GM18517 (cell line): ENCODE data around the gene MBOAT7.
A peak's percentile ranks its signal among the peaks of the same experiment; 100 is the strongest.
"Not testable (repeated sequence)": the region's sequence is repeated elsewhere in the genome, so short reads cannot be mapped to it uniquely, and the experiment has no call there.

Source experiments
- ATAC-seq: cut with Tn5 transposase; IDR thresholded peaks from one replicate; pipeline ENCODE4 v1.9.1; 2021; ENCODE audit warnings: mild to moderate bottlenecking, moderate library complexity; ENCODE audit not compliant: unreplicated experiment

MBOAT7 gene

GRCh38 chr19:54190503-54191010 is 1.2 kb upstream of the MBOAT7 start:
- ATAC-seq = peak; percentile 49

GRCh38 chr19:54189735-54190502 is 539 bp upstream of the MBOAT7 start:
- ATAC-seq = peak; percentile 62

DNA sequence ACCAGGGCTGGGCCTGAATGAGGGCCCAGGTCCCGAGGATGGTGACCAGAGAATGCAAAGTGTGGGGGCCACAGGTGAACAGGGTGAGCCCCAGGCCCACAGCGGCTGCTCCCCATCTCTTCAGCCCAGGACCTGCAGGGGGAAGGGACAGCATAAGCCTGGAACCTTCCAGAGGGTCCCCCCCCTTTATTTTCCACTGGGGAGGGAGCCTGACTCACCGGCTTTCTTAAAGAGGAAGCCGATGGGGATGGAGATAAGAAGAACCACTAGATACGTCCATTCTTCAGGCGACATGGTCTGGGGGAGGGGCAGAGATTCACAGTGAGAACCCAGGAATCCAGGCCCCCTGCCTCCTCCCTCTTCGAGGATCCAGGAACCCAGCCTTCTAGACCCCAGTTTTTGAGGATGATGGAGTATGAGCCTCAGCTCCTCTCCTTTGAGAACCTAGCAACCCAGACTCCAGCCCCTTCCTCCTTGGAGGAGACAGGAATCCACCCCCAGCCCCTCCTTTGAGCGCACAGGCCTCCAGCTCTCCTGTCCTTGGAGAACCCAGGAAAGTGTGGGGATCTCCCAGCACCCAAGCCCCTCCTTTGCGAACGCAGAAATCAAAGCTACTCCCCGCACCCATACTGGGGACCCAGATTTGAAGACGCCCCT is 1.0 kb downstream of the MBOAT7 start:
- ATAC-seq = no peak

- no peak for ATAC-seq
Observed at GRCh38 chr19:54186934-54187381, 2.4 kb downstream of the MBOAT7 start.

- ATAC-seq = no peak
Observed at GRCh38 chr19:54186351-54186750, 3.0 kb downstream of the MBOAT7 start.

- ATAC-seq = no peak
Observed at GRCh38 chr19:54183431-54183830, 5.9 kb downstream of the MBOAT7 start.

- not testable (repeated sequence) for ATAC-seq
Observed at GRCh38 chr19:54181894-54182293, 7.5 kb downstream of the MBOAT7 start.

DNA sequence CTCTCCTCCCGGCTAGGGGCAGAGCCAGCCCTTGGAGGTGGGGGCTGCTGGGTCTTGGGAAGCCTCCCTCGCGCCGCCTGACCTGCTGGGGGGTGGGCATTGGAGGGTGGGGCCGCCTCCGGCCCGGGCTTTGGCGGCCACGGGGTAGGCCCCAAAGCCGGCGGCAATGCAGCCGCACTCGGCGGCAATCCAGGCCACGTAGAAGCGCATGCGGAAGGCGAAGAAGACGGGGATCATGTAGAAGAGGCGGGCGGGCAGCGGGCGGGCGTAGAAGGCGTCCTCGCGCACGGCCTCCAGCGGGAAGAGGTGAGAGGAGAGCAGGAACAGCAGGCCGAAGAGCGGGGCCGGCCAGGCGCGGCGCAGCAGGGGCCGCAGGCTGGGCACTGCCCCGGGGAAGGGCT is 8.7 kb downstream of the MBOAT7 start:
- ATAC-seq = no peak

GRCh38 chr19:54179921-54180461 is 9.4 kb downstream of the MBOAT7 start:
- no peak for ATAC-seq

DNA sequence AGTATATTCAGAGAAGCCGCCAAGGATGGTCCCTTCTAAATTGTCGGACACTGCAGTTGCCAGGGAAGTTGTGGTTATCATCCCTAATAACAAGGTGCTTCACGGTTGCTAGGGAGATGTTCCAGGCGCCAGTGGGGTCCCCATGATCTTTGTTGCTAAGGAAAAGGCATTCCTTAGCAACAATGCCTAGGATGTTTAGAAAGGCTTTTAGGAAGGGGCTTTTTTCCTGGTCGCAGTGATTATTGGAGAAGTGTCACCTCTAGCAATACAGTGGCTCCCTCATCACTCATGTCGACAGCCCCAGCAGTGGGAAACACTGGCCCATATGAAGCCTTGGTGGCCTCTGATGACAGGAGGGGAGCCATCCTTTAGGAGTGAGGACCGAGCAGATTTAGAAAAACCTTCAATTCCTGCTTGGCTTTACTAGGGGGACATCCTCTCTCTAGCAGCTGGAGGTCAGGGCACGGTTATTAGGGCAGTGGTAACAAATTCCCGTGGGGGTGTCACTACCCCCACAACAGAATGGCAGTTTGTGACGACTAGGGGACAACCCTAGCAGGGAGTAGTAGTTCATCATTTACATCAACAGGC is 10.0 kb downstream of the MBOAT7 start:
- no peak for ATAC-seq

DNA sequence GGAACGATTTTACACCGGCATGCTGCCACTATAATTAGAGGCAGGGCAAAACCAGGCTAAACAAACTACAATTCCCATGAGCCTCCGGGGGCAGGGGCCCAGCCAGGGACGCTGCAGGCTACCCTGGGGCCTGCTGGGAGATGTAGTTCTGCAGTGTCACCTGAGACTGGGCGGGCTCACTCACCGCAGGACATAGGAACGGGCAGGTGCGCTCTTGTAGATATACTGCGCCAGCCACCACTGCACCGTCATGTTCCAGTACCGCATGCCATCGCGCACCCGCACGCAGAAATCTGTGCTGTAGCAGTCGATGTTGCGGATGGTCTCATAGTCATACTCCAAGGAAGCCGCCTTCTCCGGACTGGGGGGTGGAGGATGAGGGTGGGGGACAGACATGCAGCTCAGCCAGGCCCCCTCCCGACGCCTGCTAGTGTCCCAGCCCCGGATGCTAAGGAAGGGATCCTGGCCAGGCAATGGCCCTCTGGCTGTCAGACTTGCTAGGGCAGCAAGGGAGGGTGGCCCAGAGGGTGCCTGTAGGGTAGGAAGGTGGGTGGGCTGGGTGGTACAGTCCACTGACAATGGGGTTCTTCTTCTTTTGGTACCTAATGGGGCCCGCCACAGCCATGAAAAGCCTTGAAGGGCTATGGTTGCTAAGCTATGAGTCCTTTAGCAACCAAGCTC is 10.7 kb downstream of the MBOAT7 start:
- ATAC-seq = no peak

DNA sequence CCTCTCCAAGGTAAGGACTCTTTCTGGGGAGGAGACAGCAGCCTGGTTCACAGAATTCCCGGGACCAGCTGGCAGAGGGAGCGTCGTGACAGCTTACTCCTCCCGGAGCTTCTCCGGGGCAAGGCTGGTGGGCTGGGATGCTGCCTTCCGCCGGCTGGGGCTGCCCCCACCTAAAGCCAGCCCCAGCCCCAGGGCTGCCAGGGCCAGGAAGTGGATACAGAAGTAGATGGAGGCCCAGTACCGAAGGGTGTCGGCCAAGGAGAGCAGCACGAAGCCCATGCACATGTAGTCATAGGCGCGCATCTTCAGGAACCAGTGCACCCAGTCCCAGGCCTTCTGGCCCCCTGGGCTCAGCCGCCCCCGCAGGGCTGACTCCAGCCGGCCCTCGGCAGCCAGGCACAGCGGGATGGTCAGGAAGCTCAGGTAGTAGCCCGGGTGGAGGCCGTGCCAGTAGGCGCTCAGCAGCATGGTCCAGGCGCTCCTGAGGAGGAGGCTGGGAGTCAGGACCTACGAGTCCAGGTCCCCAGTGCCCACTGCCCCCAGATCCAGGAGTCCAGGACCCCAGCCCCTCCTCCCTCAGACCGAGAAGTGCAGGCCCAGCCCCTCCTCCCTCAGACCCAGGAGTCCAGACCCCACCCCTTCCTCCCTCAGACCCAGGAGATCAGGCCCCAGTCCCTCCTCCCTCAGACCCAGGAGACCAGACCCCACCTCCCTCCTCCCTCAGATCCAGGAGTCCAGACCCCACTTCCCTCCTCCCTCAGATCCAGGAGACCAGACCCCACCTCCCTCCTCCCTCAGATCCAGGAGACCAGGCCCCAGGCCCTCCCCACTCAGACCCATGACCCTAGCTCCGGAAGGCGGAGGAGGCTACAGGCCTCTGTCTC is 15.2 kb downstream of the MBOAT7 start:
- ATAC-seq = no peak

GRCh38 chr19:54173359-54173699 is 16.1 kb downstream of the MBOAT7 start:
- ATAC-seq = no peak

DNA sequence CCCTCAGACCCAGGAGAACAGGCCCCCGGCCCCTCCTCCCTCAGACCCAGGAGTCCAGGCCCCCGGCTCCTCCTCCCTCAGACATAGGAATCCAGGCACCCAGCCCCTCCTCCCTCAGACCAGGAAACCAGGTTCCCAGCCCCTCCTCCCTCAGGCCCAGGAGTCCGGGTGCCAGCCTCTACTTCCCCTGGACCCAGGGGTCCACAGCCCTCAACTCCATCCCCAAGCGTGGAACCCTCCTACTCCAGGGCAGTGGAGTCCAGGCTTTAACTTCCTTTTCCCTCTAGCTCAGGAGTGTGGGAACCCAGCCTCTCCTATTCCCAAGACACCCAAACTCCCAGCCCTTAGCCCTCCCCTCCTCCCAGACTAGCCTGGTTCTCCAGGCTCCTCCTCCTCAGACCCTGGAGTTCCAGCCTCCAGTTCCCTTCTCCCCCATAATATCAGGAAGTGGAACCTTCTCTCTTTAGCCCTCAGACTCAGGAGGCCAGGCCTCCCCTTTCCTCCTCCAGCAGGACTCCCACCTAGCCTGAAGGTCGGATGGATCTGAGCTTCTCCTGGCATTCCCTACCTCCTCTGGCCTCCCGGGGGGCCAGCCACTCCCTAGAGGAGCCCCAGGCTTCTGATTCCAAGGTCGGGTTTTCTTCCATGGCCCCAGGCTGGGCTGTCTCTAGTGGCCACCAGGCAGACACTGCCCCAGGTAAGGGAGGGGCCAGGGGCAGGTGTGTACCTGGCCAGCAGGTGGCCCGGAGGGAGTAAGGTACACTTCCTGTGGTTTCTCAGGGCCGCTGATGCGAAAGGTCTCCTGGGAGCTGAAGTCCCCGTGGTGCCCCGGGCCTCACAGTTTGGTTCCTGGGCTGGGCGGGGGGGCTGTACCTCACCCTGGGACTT is 16.7 kb downstream of the MBOAT7 start, which contains the start of gene TMC4:
Gene TMC4 (minus strand): TSS at position 690 of the 888 bp plus-strand sequence. CDS start 43 bp downstream, at position 647.
- ATAC-seq = no peak

DNA sequence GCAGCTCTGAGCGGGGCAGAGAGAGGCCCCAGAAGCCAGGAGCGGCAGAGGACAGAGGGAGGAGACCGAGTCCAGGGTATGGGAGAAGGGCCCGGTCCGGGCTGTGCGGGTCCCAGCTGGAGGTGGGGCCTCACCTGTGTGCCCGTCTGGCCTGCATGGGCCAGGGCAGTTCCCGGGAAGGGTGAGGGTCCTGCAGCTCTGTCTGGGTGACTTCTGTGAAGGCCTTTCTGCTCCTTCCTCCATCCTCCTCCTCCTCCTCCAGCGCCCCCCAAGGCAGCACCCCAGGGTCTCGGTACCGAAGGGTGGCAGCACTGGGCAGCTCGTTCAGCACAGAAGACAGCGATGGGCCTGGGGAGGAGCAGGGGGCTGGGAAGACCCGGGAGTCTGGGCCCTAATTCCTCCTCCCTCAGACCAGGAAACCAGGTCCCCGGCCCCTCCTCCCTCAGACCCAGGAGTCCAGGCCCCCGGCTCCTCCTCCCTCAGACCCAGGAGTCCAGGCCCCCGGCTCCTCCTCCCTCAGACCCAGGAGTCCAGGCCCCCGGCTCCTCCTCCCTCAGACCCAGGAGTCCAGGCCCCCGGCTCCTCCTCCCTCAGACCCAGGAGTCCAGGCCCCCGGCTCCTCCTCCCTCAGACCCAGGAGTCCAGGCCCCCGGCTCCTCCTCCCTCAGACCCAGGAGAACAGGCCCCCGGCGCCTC is 17.5 kb downstream of the MBOAT7 start:
- not testable (repeated sequence) for ATAC-seq

GRCh38 chr19:54169149-54169740 is 20.1 kb downstream of the MBOAT7 start:
- no peak for ATAC-seq

DNA sequence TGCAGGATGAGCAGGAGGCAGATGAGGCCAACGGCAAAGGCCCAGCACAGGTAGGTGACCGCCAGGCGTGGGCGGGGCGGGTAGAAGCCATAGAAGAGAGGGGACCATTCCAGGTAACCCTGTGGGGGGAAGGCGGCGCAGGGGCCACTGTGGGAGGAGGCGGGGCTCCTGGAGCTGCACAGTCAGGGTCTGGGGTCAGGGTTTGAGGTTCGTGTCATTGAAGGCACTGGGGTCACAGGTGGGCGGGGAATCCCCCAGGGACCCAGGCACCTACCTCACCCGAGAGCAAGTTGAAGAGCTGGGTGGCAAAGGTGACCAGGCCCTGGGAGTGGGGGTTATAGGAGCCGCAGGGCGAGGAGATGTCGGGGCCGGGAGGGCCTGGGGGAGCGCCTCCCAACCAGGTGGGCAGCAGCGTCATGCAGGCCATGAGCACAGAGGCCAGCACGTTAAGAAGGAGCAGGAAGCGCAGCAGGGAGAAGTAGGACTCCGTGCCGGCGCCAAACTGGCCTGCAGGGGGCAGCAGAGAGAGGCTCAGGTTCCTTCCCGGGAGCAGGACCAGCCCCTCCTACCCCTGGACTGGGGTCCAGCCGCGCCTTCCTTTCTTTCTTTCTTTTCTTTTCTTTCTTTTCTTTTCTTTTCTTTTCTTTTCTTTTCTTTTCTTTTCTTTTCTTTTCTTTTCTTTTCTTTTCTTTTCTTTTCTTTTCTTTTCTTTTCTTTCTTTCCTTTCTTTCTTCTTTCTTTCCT is 21.0 kb downstream of the MBOAT7 start:
- ATAC-seq = no peak
